BJ (cell line): ENCODE data around the gene RRM2. TPM values are rescaled to one million over a fixed set of nuclear protein-coding genes. Genes with fewer than 3 reads are reported as not detected.

Source experiments
- CTCF ChIA-PET: fragments of 350-600 bp; formaldehyde crosslinking; extraction: SDS; loops from one replicate; lab custom pipeline; 2021; ENCODE audit warnings: antibody characterized with exemption, inconsistent platforms; lab: Yijun Ruan, JAX
- POLR2A ChIA-PET: fragments of 300-600 bp; sonication (Branson Sonifier 250); formaldehyde crosslinking; extraction: SDS; loops from one replicate; lab custom pipeline; 2021; ENCODE audit warnings: antibody characterized with exemption; lab: Charles Lee
- DNase-seq: peaks from one replicate; pipeline ENCODE4 v3.0.0-alpha.2; 2011; ENCODE audit warnings: low read depth
- H3K27me3 ChIP-seq: 2 replicates; pipeline ENCODE4 v1.6.0; 2011; ENCODE audit warnings: low read length; ENCODE audit not compliant: control insufficient read depth, insufficient read depth
- H3K36me3 ChIP-seq: 2 replicates; pipeline ENCODE4 v1.5.1; 2011; ENCODE audit warnings: low read length; ENCODE audit not compliant: control insufficient read depth, insufficient read depth
- H3K4me3 ChIP-seq: 2 replicates; pipeline ENCODE4 v1.5.1; 2011; ENCODE audit warnings: low read depth, mild to moderate bottlenecking, control low read depth, low read length
- CTCF ChIP-seq: IDR thresholded peaks from 2 replicates; pipeline ENCODE4 v1.5.1; 2011; ENCODE audit warnings: low read depth, mild to moderate bottlenecking, control low read depth, inconsistent platforms, low read length, moderate library complexity; ENCODE audit not compliant: insufficient read depth
- polyA plus RNA-seq: library from polyadenylated mRNA; depleted of rRNA; stranded (reverse); fragments of >200 nt; gene quantifications from 2 replicates; pipeline ENCODE4 v1.2.3, GENCODE V29; 2011

The RRM2 gene
- polyA plus RNA-seq, 1 experiment: 23.5 TPM

DNA sequence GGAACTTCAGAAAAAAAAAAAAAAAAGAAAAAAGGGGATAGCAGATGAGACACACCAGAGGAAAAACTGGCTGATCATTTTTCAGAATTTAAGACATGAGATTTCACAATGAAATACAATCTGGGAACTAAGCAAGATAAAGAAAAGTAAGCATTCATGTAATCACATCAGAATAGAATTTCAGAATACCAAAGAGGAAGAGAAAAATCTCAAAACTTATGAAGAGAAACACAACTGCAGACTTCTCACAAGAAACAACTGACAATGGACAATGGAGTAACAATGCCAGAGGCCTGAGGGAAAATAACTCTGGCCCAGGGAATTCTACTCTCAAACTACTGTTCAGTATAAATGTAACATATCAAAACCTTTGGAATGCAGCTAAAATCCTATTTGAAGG lies 13.2 kb upstream of the RRM2 start:
- no peak for TF ChIP-seq CTCF
- ChIA-PET CTCF (interaction anchor here (1.1 to 4.4 kb wide), 2 partner anchors 12 to 37 kb away, joined by 3 to 24 read pairs; no protein-coding TSS in a partner anchor), POLR2A (interaction anchor here (0.7 kb wide), 1 partner anchor 619 kb away, joined by 3 read pairs; no protein-coding TSS in a partner anchor)
- no peak for DNase-seq
- Histone ChIP-seq H3K4me3 (no peak overlapping the region), H3K27me3 (no peaks in the 10 kb centered on the region), H3K36me3 (no peaks in the 10 kb centered on the region)

GRCh38 chr2:10119027-10119325 lies 3.6 kb upstream of the RRM2 start:
- Histone ChIP-seq H3K36me3 (no peaks in the 10 kb centered on the region), H3K4me3 (no peak overlapping the region), H3K27me3 (no peaks in the 10 kb centered on the region)
- DNase-seq: no peak
- TF ChIP-seq CTCF: no peak
- ChIA-PET CTCF (interaction anchor here (1.2 to 2.7 kb wide), 5 partner anchors 22 to 290 kb away, joined by 3 to 9 read pairs (median 6); no protein-coding TSS in a partner anchor), POLR2A (no interaction called here)

DNA sequence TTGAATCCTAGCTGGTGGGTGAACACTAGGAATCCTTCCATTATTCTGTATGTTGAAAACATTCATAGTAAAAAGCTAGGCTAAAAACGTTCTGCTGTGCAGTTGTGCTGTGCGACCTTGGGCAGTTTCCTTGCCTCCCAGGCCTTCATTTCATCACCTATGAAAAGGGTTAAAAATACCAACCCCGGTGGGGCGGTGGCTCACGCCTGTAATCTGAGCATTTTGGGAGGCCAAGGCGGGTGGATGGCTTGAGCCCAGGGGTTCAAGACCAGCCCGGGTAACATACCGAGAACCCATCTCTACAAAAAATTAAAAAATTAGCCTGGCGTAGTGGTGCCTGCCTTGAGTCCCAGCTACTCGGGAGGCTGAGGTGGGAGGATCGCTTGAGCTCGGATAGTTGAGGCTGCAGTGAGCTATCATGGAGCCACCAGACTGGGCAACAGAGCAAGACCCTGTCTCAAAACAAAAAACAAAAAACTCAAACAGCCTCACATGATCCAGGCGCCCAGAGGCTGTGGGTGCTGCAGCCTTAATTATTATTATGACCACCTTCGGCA lies 2.9 kb upstream of the RRM2 start:
- no peaks in the 10 kb centered on the region for H3K27me3 ChIP-seq
- TF ChIP-seq CTCF: no peak
- ChIA-PET CTCF (interaction anchor here (0.6 to 2.7 kb wide), 6 partner anchors 23 to 315 kb away, joined by 3 to 9 read pairs (median 4); no protein-coding TSS in a partner anchor), POLR2A (no interaction called here)
- no peaks in the 10 kb centered on the region for H3K36me3 ChIP-seq
- DNase-seq: no peak
- peak overlapping the region; percentile 73 for H3K4me3 ChIP-seq

GRCh38 chr2:10120158-10120876 lies 2.2 kb upstream of the RRM2 start:
- ChIA-PET POLR2A (no interaction called here), CTCF (interaction anchor here (0.6 to 2.7 kb wide), 4 partner anchors 23 to 314 kb away, joined by 3 to 9 read pairs (median 4); no protein-coding TSS in a partner anchor)
- no peak for DNase-seq
- Histone ChIP-seq H3K36me3 (no peaks in the 10 kb centered on the region), H3K4me3 (peak overlapping the region; percentile 73), H3K27me3 (no peaks in the 10 kb centered on the region)
- TF ChIP-seq CTCF: no peak

- ChIA-PET POLR2A (no interaction called here), CTCF (interaction anchor here (2.7 kb wide), 1 partner anchor 288 kb away, joined by 9 read pairs; no protein-coding TSS in a partner anchor)
- DNase-seq: no peak
- Histone ChIP-seq H3K36me3 (no peaks in the 10 kb centered on the region), H3K4me3 (peak overlapping the region; percentile 73), H3K27me3 (no peaks in the 10 kb centered on the region)
- no peak for TF ChIP-seq CTCF
These were observed 1.5 kb upstream of the RRM2 start for GRCh38 chr2:10120877-10121574.
